Measurements from ENCODE around the gene ADAMTS16.

Gene ADAMTS16

DNA sequence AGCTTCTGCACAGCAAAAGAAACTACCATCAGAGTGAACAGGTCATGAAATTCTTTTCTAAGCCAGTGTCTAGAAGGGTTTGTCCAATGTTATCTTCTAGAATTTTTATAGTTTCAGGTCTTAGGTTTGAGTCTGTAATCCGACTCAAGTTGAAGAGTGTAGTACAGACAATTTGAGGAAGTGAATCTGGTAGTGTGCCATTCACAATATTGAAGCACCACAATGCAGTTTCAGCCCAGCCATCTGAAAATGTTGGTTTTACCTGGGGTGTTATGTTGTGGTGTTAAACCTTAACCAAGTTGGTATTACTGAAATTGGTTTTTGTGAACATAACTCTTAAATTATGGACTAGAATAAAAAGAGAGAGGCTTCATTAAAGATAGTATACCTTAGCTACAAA lies 77.2 kb downstream of the ADAMTS16 start:
- no peak for TF ChIP-seq CTCF (IDR thresholded peaks at IDR 0.05; ENCODE audit: low read depth, low read length)
- H3K4me3 ChIP-seq (ENCODE audit: low read depth, low read length): no peak overlapping the region
- in situ Hi-C loops (cut with HindIII; ENCODE audit: low sequenced_read_pairs): no loop called here
- DNase-seq (ENCODE audit: low read depth, low spot score): peak; percentile 3

GRCh38 chr5:5218396-5218795 lies 78.3 kb downstream of the ADAMTS16 start:
- in situ Hi-C loops (cut with HindIII; ENCODE audit: low sequenced_read_pairs): no loop called here
- no peak overlapping the region for H3K4me3 ChIP-seq (ENCODE audit: low read depth, low read length)
- TF ChIP-seq CTCF (IDR thresholded peaks at IDR 0.05; ENCODE audit: low read depth, low read length): no peak
- DNase-seq (ENCODE audit: low read depth, low spot score): no peak

DNA sequence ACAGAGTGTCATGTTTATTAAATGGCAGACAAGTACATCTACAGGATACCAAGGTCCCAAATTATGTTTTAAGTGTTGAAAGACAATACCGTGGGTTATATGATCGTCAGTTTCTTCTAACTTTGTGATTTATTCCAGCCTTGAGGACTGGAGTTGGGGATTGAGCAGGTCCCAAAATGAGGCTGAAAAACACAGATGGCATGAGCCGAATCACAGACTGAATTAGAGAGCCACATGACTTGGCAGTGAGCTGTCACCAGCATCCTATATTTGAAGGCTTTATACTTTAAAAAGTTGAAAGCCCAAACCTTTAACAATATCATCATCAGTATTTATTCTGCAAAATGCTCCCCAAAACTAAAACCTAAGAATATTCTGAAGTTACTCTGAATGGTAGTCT lies 79.4 kb downstream of the ADAMTS16 start:
- no peak for TF ChIP-seq CTCF (IDR thresholded peaks at IDR 0.05; ENCODE audit: low read depth, low read length)
- in situ Hi-C loops (cut with HindIII; ENCODE audit: low sequenced_read_pairs): no loop called here
- no peak overlapping the region for H3K4me3 ChIP-seq (ENCODE audit: low read depth, low read length)
- DNase-seq (ENCODE audit: low read depth, low spot score): no peak

DNA sequence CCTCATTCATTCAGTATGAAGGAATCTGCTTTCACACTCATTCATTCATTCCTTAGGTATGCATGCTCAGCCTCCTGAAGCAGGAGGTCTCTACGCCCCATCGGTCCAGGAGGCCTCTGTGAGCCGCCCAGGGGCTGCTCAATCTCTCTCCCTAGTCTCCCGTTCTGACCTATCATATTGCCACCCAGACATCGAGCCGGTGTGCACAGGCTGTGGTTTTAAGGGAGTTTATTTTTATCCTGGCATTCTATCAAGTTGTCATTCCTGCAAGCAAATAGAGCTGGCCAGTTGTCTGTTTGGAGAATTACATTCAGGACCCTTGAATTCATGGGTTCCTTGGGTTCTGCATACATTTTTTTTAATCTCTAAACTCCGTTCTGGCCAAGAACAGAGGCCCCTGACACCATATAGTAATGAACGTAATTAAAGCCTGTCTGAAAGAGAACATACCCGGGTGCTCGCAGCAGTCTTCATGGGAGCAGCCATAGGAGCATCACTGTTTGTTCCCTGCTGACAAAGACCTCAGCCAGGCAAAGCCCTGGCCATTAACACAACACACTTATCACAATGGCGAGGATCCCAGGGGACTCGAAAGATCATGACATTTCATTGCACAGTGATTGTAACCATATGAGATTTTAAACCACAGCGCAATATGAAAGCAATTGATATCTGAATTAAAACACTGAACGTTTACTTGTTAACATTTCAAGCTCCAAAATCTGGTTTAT lies 80.9 kb downstream of the ADAMTS16 start:
- DNase-seq (ENCODE audit: low read depth, low spot score): peak; percentile 4
- in situ Hi-C loops (cut with HindIII; ENCODE audit: low sequenced_read_pairs): no loop called here
- H3K4me3 ChIP-seq (ENCODE audit: low read depth, low read length): no peak overlapping the region
- TF ChIP-seq CTCF (IDR thresholded peaks at IDR 0.05; ENCODE audit: low read depth, low read length): no peak

- DNase-seq (ENCODE audit: low read depth, low spot score): peak; percentile 79
- no peak for TF ChIP-seq CTCF (IDR thresholded peaks at IDR 0.05; ENCODE audit: low read depth, low read length)
- in situ Hi-C loops (cut with HindIII; ENCODE audit: low sequenced_read_pairs): no loop called here
- no peak overlapping the region for H3K4me3 ChIP-seq (ENCODE audit: low read depth, low read length)
Observed at GRCh38 chr5:5221724-5222123, 81.6 kb downstream of the ADAMTS16 start.

GRCh38 chr5:5231576-5231975 lies 91.4 kb downstream of the ADAMTS16 start:
- no peak for DNase-seq (ENCODE audit: low read depth, low spot score)
- no peak overlapping the region for H3K4me3 ChIP-seq (ENCODE audit: low read depth, low read length)
- in situ Hi-C loops (cut with HindIII; ENCODE audit: low sequenced_read_pairs): no loop called here
- TF ChIP-seq CTCF (IDR thresholded peaks at IDR 0.05; ENCODE audit: low read depth, low read length): no peak
